HAP-1 (cell line): Measurements from ENCODE around the gene SLC17A6.

Experiments
- DNase-seq, 2 experiments: peaks; one replicate each; pipeline ENCODE4 v3.0.0-alpha.2; 2016 to 2020; ENCODE audit warnings: low spot score in 2 of 2
- H3K27me3 ChIP-seq: fragments of 250-450 bp; sonication (Bioruptor Pico); 2 replicates; pipeline ENCODE4 v1.5.1; 2020; ENCODE audit warnings: low read depth, mild to moderate bottlenecking, moderate library complexity
- H3K36me3 ChIP-seq: fragments of 250-450 bp; sonication (Bioruptor Pico); replicated peaks from 2 replicates; pipeline ENCODE4 v1.5.1; 2020; ENCODE audit warnings: mild to moderate bottlenecking
- H3K4me1 ChIP-seq: fragments of 250-450 bp; sonication (Bioruptor Pico); 2 replicates; pipeline ENCODE4 v1.5.1; 2020; ENCODE audit warnings: mild to moderate bottlenecking
- H3K4me3 ChIP-seq: fragments of 250-450 bp; sonication (Bioruptor Pico); 2 replicates; pipeline ENCODE4 v1.5.1; 2020; ENCODE audit warnings: mild to moderate bottlenecking, moderate library complexity
- H3K9me3 ChIP-seq: fragments of 250-450 bp; sonication (Bioruptor Pico); 2 replicates; pipeline ENCODE4 v1.5.1; 2020; ENCODE audit warnings: mild to moderate bottlenecking, moderate library complexity
- in situ Hi-C: fragments of 300-500 bp; cut with MboI; formaldehyde crosslinking; loops from 3 replicates; pipeline ENCODE4 v1.14.3; 2020; ENCODE audit warnings: low sequenced_read_pairs, inconsistent platforms, mixed read lengths

SLC17A6 gene

DNA sequence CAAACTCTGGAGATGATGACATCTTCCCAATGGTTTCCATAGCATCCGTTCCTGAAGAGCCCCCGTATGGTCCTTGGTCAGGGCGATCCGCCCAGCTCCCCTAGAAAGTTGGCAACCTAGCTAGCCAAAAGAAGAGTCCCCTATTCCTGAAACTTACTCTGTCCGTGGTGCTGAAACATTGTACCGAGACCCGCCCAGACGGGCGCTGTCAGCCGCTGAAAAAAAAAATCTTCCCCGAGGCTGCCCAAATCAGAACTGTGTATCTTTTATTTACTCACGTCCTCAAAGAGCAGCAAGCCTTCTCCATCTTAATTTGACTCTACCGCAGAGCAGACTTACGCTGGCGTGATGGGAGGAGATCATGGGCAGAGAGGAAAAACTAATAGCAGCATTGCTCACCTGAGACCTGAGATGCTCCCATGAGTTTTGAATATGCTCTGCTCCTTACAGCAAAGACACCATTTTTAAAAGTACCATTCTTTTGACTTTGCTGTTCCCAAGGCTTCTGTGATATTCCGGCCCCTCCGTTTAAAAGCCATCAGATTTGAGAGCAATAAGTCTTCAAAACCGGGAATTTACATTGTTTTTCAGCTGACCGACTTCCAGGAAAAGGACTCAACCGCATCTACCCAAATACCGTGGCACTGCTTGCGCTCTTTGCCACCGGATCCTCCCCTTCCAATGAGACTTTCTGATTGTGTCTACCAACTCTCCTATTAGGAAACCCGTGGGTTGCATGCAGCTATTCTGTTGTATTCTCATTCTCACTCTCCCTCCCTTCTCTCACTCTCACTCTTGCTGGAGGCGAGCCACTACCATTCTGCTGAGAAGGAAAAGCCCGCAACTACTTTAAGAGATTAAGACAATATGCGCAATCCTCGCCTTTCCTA is at the start of gene SLC17A6:
SLC17A6 (plus strand) TSS at position 786 of the 890 bp plus-strand sequence. CDS start 153 bp downstream, outside the sequence.
- peaks cover 35% of the 10 kb centered on the region for H3K27me3 ChIP-seq
- H3K9me3 ChIP-seq = no peaks in the 10 kb centered on the region
- DNase-seq = peak; percentile 29 to 63
- no peaks in the 10 kb centered on the region for H3K4me1 ChIP-seq
- in situ Hi-C loops = loop anchor here (25.0 kb wide), 2 partner anchors 199 to 449 kb away; no protein-coding TSS in a partner anchor
- no peaks in the 10 kb centered on the region for H3K36me3 ChIP-seq
- no peak within 1 kb of the TSS for H3K4me3 ChIP-seq

DNA sequence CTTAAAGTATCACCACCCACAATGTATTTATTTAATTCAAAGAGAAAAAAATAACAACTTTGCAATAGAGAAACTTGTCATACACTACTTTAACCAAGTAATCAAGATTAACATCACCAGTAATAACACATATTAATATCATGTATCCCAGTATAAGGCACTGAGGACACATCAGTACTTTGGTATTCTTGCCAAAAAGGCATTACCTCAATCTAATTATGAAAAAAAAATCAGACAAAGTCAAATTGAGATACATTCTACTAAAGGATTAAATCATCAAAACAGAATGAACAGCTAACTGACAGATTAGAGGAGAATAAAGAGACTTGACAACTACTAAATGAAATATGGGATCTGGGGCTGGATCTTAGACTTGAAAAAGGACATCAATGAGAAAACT is 35.8 kb upstream of the SLC17A6 start:
- peaks cover 17% of the 10 kb centered on the region for H3K27me3 ChIP-seq
- no peaks in the 10 kb centered on the region for H3K36me3 ChIP-seq
- no peak overlapping the region for H3K4me3 ChIP-seq
- H3K4me1 ChIP-seq = no peaks in the 10 kb centered on the region
- DNase-seq = no peak
- H3K9me3 ChIP-seq = no peaks in the 10 kb centered on the region
- in situ Hi-C loops = loop anchor here (25.0 kb wide), 1 partner anchor 140 kb away; no protein-coding TSS in a partner anchor

DNA sequence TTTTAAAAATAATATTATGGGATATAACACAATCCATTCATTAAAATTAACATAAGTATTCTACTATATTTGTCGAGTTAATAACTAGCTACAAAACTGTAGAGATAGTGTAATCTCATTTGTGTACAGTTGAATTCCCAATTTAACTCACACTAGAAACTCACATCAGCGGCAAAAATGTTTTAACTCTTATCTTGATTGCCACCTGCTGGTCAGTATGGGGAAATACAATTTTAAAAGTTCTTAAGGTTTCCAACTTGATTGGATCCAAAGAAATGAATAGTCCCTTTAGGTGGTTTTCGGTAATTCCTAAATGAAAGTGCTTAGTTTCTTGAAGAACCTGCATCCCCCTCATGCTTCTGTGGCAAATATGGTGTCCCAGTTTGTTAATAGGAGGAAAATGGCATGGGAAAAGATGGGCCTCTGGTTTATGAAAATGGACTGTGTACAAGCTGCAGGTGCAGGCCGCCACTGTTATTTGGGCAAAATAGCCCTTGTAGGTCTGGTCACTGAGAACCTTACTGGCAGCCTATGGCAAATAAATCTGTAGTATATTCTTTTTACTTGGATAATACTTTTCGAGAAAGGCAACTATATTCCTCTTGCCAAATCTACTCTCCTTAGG is 33.7 kb upstream of the SLC17A6 start:
- Histone ChIP-seq H3K27me3 (peaks cover 17% of the 10 kb centered on the region), H3K4me1 (no peaks in the 10 kb centered on the region), H3K9me3 (no peaks in the 10 kb centered on the region), H3K4me3 (no peak overlapping the region), H3K36me3 (no peaks in the 10 kb centered on the region)
- in situ Hi-C loops = loop anchor here (25.0 kb wide), 1 partner anchor 142 kb away; no protein-coding TSS in a partner anchor
- peak in 1 of 2 experiments; percentile 57 for DNase-seq

DNA sequence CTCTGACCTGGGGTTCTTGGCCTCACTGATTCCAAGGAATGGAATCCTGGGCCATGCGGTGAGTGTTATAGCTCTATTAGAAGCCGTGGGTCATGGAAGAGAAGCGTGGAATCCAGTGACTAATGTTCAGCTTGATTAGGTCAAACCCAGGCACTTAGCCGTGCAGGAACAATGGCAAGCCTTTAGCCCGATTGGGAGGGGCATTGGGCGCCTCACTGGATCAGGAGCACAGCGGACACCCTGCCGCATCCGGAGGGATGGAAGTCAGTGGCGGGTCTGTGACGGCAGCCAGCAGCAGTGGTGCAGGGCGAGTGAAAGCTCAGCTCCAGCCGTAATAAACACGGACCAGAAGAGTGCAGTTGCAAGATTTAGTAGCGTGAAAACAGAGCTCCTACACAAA is 20.5 kb upstream of the SLC17A6 start:
- Histone ChIP-seq H3K36me3 (no peaks in the 10 kb centered on the region), H3K9me3 (no peaks in the 10 kb centered on the region), H3K4me1 (no peaks in the 10 kb centered on the region), H3K4me3 (no peak overlapping the region), H3K27me3 (0 out of 2 replicates have a peak, but pooled peaks cover 5% of the 10 kb centered on the region)
- in situ Hi-C loops = loop anchor here (25.0 kb wide), 1 partner anchor 155 kb away; no protein-coding TSS in a partner anchor
- DNase-seq = no peak

DNA sequence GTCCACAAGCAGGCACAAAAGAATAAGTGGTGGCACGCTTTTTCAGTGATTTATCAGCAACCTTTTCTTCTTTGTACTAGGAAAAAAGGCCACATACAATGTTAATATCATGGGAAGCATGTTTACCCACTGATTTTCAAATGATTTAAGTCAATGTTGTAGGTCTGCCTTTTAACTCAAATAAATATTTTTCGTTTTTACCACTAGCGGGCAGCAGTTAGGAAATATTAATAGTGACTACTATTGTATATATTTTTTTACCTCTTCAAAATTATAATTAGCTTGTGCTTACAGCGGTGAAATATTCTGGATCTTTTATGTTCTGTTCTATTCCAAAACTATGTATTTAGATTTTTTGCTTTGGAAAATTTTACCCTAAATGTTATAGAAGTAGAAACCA is 6.4 kb upstream of the SLC17A6 start:
- in situ Hi-C loops = loop anchor here (25.0 kb wide), 2 partner anchors 206 to 456 kb away; no protein-coding TSS in a partner anchor
- no peak for DNase-seq
- Histone ChIP-seq H3K27me3 (peaks cover 7% of the 10 kb centered on the region; the same call in 1 of the 2 replicates), H3K4me3 (no peak overlapping the region), H3K9me3 (no peaks in the 10 kb centered on the region), H3K4me1 (no peaks in the 10 kb centered on the region), H3K36me3 (no peaks in the 10 kb centered on the region)

DNA sequence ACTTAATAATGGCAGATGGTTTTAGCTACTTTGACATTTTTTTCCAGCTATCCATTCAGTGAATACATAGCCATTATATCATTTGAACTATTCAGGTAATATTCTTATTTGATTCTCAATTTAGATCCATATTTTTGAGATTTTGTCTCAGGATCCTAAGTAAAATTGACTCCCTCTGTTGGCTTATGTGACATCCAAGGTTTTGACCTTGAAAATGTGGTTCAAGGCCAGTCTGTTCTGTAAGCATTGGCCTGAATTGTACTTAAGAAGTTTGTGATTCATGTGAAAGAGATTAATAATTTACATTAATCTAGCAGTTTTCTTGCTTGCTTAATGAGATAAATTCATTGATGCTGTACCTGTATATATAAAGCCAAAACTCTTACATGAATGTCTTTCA is 1.6 kb upstream of the SLC17A6 start:
- no peaks in the 10 kb centered on the region for H3K9me3 ChIP-seq
- DNase-seq = no peak
- H3K36me3 ChIP-seq = no peaks in the 10 kb centered on the region
- H3K4me1 ChIP-seq = no peaks in the 10 kb centered on the region
- no peak overlapping the region for H3K4me3 ChIP-seq
- in situ Hi-C loops = loop anchor here (25.0 kb wide), 2 partner anchors 201 to 451 kb away; no protein-coding TSS in a partner anchor
- peaks cover 24% of the 10 kb centered on the region for H3K27me3 ChIP-seq

DNA sequence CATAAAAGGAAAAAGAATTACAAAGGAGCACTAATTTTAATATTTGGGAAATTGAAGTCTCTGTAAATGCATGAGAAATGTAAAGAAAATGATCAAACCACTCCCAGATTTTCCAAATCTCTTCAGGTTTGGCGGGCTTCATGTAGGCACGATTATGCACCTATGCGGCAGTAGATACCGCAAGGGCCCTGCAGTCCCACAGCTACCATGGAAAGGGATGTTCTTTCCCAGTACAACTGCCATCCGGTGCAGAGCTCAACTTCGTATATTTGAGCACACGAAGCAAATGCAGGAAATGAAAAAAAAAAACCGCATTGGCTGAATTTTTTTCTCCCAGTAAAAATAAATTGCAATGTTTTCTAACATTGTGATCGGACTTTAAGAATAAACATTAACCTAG is 1.4 kb downstream of the SLC17A6 start:
- Histone ChIP-seq H3K9me3 (no peaks in the 10 kb centered on the region), H3K36me3 (no peaks in the 10 kb centered on the region), H3K4me1 (no peaks in the 10 kb centered on the region), H3K27me3 (peaks cover 52% of the 10 kb centered on the region), H3K4me3 (no peak overlapping the region)
- in situ Hi-C loops = loop anchor here (25.0 kb wide), 2 partner anchors 198 to 448 kb away; no protein-coding TSS in a partner anchor
- no peak for DNase-seq

DNA sequence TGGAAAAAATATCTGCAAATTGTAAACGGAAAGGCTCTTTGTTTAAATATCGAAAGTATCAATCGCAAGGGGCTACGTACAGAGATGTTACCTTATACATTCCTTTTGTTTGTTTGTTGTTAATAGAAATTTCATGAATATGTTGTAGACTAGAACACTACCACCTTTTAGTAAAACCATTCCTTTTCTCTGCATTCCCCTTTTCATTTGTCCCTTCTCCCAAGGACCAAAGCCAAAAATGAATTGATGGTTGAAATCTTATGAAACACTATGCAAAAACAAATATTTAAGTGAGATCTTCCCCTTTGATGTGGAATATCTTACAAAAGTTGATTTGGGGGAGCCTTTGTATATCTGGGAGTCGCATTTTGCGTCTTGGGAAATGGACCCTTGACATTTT is 2.1 kb downstream of the SLC17A6 start:
- Histone ChIP-seq H3K36me3 (no peaks in the 10 kb centered on the region), H3K27me3 (peaks cover 55% of the 10 kb centered on the region), H3K9me3 (no peaks in the 10 kb centered on the region), H3K4me3 (no peak overlapping the region), H3K4me1 (no peaks in the 10 kb centered on the region)
- in situ Hi-C loops = loop anchor here (25.0 kb wide), 2 partner anchors 197 to 447 kb away; no protein-coding TSS in a partner anchor
- no peak for DNase-seq

DNA sequence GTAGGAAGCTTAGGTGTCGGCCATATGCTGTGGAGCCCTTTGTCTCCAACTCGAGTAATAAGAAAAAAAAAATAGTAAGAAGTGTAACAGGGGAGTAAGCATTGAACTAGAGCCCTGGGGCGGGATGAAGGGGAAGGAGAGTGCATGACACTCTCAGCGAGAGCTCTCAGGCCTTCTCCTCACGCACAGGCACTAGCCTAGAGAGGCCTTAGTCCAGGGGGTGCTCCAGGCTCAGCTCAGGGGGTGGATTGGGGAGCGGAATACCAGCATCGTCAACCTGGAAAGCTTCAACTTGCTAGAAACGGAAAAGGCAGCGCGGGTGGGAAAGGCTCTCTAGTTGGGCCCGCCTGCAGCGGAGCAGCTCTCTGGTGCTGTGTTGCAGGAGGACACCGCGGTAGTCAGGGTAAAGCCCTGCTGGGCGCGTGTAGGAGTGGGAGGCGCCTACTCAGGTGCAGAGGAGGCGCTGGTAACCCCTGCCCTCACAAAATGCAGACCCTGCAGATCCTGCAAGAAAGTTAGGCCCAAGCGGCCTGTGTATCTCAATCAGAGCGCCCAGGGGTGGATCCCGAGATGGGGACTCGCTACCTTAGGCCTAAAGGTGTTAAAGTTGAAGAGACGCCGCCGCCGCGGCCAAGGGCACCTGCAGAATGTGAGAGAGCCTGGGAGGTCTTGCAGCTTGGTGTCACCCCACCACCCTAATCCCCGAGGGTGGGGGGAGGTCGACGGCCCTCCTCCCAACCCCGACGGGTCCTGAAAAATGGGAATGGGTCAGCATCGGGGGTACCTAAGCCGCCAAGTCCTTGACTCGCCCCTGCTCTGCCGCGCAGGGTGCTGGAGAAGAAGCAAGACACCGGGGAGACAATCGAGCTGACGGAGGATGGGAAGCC is 2.8 kb downstream of the SLC17A6 start:
- in situ Hi-C loops = loop anchor here (25.0 kb wide), 2 partner anchors 196 to 446 kb away; no protein-coding TSS in a partner anchor
- H3K9me3 ChIP-seq = no peaks in the 10 kb centered on the region
- peaks cover 59% of the 10 kb centered on the region for H3K27me3 ChIP-seq
- no peaks in the 10 kb centered on the region for H3K4me1 ChIP-seq
- H3K4me3 ChIP-seq = no peak overlapping the region
- H3K36me3 ChIP-seq = no peaks in the 10 kb centered on the region
- no peak for DNase-seq

DNA sequence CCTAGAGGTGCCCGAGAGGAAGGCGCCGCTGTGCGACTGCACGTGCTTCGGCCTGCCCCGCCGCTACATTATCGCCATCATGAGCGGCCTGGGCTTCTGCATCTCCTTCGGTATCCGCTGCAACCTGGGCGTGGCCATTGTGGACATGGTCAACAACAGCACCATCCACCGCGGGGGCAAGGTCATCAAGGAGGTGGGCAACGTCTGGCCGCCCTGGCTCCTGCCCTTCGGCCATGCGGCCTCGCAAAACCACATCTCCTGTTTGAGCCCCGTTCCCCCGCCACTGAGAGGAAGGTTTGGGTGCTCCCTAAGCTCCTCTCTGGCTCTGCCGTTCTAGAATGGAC is 3.4 kb downstream of the SLC17A6 start:
- Histone ChIP-seq H3K9me3 (no peaks in the 10 kb centered on the region), H3K4me3 (no peak overlapping the region), H3K27me3 (peaks cover 59% of the 10 kb centered on the region), H3K36me3 (no peaks in the 10 kb centered on the region), H3K4me1 (no peaks in the 10 kb centered on the region)
- no peak for DNase-seq
- in situ Hi-C loops = loop anchor here (25.0 kb wide), 2 partner anchors 196 to 446 kb away; no protein-coding TSS in a partner anchor

DNA sequence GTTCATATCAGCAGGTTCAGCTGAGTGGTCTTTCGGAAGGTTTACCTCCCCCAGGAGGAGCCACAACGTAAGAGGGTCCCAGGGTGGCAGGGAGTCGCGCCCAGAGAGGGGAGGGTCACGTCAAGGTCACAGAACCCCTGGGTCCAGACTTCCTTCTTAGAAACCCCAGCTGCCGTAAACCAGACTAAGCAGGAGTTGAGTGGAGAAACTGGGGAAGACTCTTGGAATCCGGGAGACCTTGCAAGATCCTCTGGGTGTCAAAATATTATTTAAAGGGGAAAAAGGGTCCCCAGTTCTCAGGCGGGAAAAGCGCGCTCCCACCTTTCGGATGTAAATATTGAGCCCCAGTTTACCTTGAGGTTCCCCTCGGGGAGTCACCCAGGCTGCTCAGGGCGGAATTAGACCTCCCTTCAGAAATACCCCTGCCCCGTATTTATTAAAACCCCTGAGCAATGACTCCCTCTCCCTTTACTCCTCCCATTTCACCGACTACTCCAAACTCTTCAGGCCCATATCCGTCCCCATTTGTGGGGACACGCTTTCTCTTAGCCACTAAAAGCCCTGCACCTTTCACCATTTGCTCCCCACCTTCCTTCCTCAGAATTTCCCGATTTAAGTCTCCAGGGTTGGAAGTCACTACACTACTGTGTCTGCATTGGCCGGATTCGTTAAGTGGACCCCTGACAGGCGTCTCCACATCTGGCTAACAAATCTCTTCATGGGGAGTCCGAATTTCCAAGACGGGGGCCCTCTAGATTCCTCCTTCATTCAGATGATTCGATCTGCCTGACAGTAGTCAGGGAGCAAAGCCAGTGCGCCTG is 4.2 kb downstream of the SLC17A6 start:
- Histone ChIP-seq H3K4me1 (no peaks in the 10 kb centered on the region), H3K27me3 (peaks cover 63% of the 10 kb centered on the region), H3K4me3 (no peak overlapping the region), H3K36me3 (no peaks in the 10 kb centered on the region), H3K9me3 (no peaks in the 10 kb centered on the region)
- no peak for DNase-seq
- in situ Hi-C loops = loop anchor here (25.0 kb wide), 2 partner anchors 195 to 445 kb away; no protein-coding TSS in a partner anchor

DNA sequence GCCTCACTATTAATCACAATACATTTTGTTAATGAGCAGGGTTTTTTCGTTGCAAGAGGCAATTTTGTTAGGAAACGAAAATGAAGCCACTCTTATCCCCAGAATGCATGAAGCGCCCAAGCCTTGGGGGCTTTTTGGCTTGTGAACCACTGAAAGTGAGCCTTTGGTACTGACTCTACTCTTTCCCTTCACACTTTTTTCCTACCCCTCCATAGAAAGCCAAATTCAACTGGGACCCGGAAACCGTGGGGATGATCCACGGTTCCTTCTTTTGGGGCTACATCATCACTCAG is 4.8 kb downstream of the SLC17A6 start:
- no peaks in the 10 kb centered on the region for H3K9me3 ChIP-seq
- in situ Hi-C loops = loop anchor here (25.0 kb wide), 2 partner anchors 194 to 444 kb away; no protein-coding TSS in a partner anchor
- no peak overlapping the region for H3K4me3 ChIP-seq
- H3K4me1 ChIP-seq = no peaks in the 10 kb centered on the region
- no peak for DNase-seq
- H3K36me3 ChIP-seq = no peaks in the 10 kb centered on the region
- H3K27me3 ChIP-seq = peaks cover 66% of the 10 kb centered on the region
